Activated T-cell treated with anti-CD3 and anti-CD28 coated beads for 4 hours (primary cell): Measurements from ENCODE around the gene ACTRT2.

ENCODE experiments used
- DNase-seq: peaks from one replicate; pipeline ENCODE4 v3.0.0-alpha.2; 2020

ACTRT2 gene

GRCh38 chr1:3069491-3070308, 48.4 kb downstream of the ACTRT2 start:
- no peak for DNase-seq

- DNase-seq = no peak
Observed at GRCh38 chr1:3070309-3070643, 49.0 kb downstream of the ACTRT2 start.

- no peak for DNase-seq
Observed at GRCh38 chr1:3070644-3071564, 49.6 kb downstream of the ACTRT2 start.

GRCh38 chr1:3071565-3072390, 50.5 kb downstream of the ACTRT2 start:
- no peak for DNase-seq
